Muscle layer of duodenum (tissue), 2 donors: ENCODE results near the gene EHD3.

Source experiments
- H3K27ac ChIP-seq: one replicate; pipeline ENCODE4 v1.7.0; 2013; ENCODE audit warnings: mild to moderate bottlenecking, low read length
- H3K27me3 ChIP-seq: one replicate; pipeline ENCODE4 v1.7.0; 2013; ENCODE audit warnings: low read depth, mild to moderate bottlenecking, control low read depth, low read length
- H3K36me3 ChIP-seq, 2 donors: one replicate each; pipeline ENCODE4 v1.7.0; 2013; ENCODE audit warnings: low read length in 2 of 2, control low read depth in 1 of 2, mild to moderate bottlenecking in 1 of 2; ENCODE audit not compliant: insufficient read depth in 2 of 2, control insufficient read depth in 1 of 2
- H3K4me1 ChIP-seq, 2 donors: one replicate each; pipeline ENCODE4 v1.7.0; 2013; ENCODE audit warnings: low read length in 2 of 2, mild to moderate bottlenecking in 2 of 2, control low read depth in 1 of 2, moderate library complexity in 1 of 2; ENCODE audit not compliant: insufficient read depth in 2 of 2, control insufficient read depth in 1 of 2
- H3K4me3 ChIP-seq, 2 donors: one replicate each; pipeline ENCODE4 v1.7.0; 2013; ENCODE audit warnings: low read length in 2 of 2, low read depth in 1 of 2, mild to moderate bottlenecking in 1 of 2
- H3K9me3 ChIP-seq, 2 donors: one replicate each; pipeline ENCODE4 v1.7.0; 2013; ENCODE audit warnings: low read length in 2 of 2, control low read depth in 1 of 2, mild to moderate bottlenecking in 1 of 2; ENCODE audit not compliant: control insufficient read depth in 1 of 2
- donor health status: healthy.

EHD3 gene

GRCh38 chr2:31227711-31228125 lies 6.2 kb upstream of the EHD3 start:
- no peaks in the 10 kb centered on the region for H3K4me1 ChIP-seq
- H3K27me3 ChIP-seq: no peaks in the 10 kb centered on the region
- H3K36me3 ChIP-seq: no peaks in the 10 kb centered on the region
- H3K27ac ChIP-seq: no peak overlapping the region
- no peak overlapping the region for H3K4me3 ChIP-seq
- H3K9me3 ChIP-seq: no peaks in the 10 kb centered on the region

GRCh38 chr2:31228717-31229116 lies 5.2 kb upstream of the EHD3 start:
- H3K27me3 ChIP-seq: no peaks in the 10 kb centered on the region
- no peaks in the 10 kb centered on the region for H3K36me3 ChIP-seq

GRCh38 chr2:31230751-31231150 lies 3.2 kb upstream of the EHD3 start:
- Histone ChIP-seq H3K9me3 (no peaks in the 10 kb centered on the region), H3K27ac (no peak overlapping the region)

More at GRCh38 chr2:31228717-31229116, 5.2 kb upstream of the EHD3 start:
- no peaks in the 10 kb centered on the region for H3K9me3 ChIP-seq
- no peak overlapping the region for H3K27ac ChIP-seq
- H3K4me3 ChIP-seq: no peak overlapping the region
- peaks cover 0 to 6% of the 10 kb centered on the region in 2 donors for H3K4me1 ChIP-seq

GRCh38 chr2:31231571-31232302 lies 2.2 kb upstream of the EHD3 start:
- no peaks in the 10 kb centered on the region for H3K36me3 ChIP-seq
- no peak overlapping the region for H3K27ac ChIP-seq
- H3K27me3 ChIP-seq: no peaks in the 10 kb centered on the region
- H3K4me3 ChIP-seq: no peak overlapping the region
- peaks cover 0 to 20% of the 10 kb centered on the region in 2 donors for H3K4me1 ChIP-seq
- no peaks in the 10 kb centered on the region for H3K9me3 ChIP-seq

More at GRCh38 chr2:31230751-31231150, 3.2 kb upstream of the EHD3 start:
- Histone ChIP-seq H3K4me3 (no peak overlapping the region), H3K36me3 (no peaks in the 10 kb centered on the region), H3K4me1 (peaks cover 0 to 20% of the 10 kb centered on the region in 2 donors), H3K27me3 (no peaks in the 10 kb centered on the region)

- Histone ChIP-seq H3K36me3 (no peaks in the 10 kb centered on the region), H3K27me3 (no peaks in the 10 kb centered on the region), H3K9me3 (no peaks in the 10 kb centered on the region), H3K27ac (no peak overlapping the region), H3K4me1 (peaks cover 0 to 20% of the 10 kb centered on the region in 2 donors), H3K4me3 (no peak overlapping the region)
Measured at GRCh38 chr2:31232586-31232985, 1.4 kb upstream of the EHD3 start.

GRCh38 chr2:31233231-31233630 lies 721 bp upstream of the EHD3 start:
- Histone ChIP-seq H3K36me3 (no peaks in the 10 kb centered on the region), H3K4me1 (peaks cover 0 to 20% of the 10 kb centered on the region in 2 donors), H3K4me3 (peak overlapping the region in 1 of 2 donors; percentile 65), H3K27me3 (no peaks in the 10 kb centered on the region), H3K9me3 (no peaks in the 10 kb centered on the region), H3K27ac (no peak overlapping the region)

- H3K27me3 ChIP-seq: no peaks in the 10 kb centered on the region
- no peaks in the 10 kb centered on the region for H3K36me3 ChIP-seq
- H3K4me1 ChIP-seq: peaks cover 0 to 26% of the 10 kb centered on the region in 2 donors
- no peak overlapping the region for H3K27ac ChIP-seq
- H3K4me3 ChIP-seq: peak overlapping the region; percentile 65 to 88
- no peaks in the 10 kb centered on the region for H3K9me3 ChIP-seq
Measured at GRCh38 chr2:31234683-31235503, 941 bp downstream of the EHD3 start.

- no peaks in the 10 kb centered on the region for H3K9me3 ChIP-seq
- H3K27ac ChIP-seq: no peak overlapping the region
- no peaks in the 10 kb centered on the region for H3K36me3 ChIP-seq
- no peaks in the 10 kb centered on the region for H3K27me3 ChIP-seq
- H3K4me3 ChIP-seq: no peak overlapping the region
- H3K4me1 ChIP-seq: peaks cover 0 to 32% of the 10 kb centered on the region in 2 donors
Measured at GRCh38 chr2:31235504-31235902, 1.6 kb downstream of the EHD3 start.

- no peaks in the 10 kb centered on the region for H3K27me3 ChIP-seq
- H3K4me1 ChIP-seq: peaks cover 0 to 33% of the 10 kb centered on the region in 2 donors
- H3K36me3 ChIP-seq: no peaks in the 10 kb centered on the region
- no peak overlapping the region for H3K27ac ChIP-seq
- no peaks in the 10 kb centered on the region for H3K9me3 ChIP-seq
- H3K4me3 ChIP-seq: no peak overlapping the region
Measured at GRCh38 chr2:31236433-31237205, 2.7 kb downstream of the EHD3 start.

GRCh38 chr2:31237348-31238017 lies 3.5 kb downstream of the EHD3 start:
- no peaks in the 10 kb centered on the region for H3K9me3 ChIP-seq
- no peak overlapping the region for H3K4me3 ChIP-seq
- H3K27ac ChIP-seq: no peak overlapping the region
- no peaks in the 10 kb centered on the region for H3K27me3 ChIP-seq
- H3K4me1 ChIP-seq: peaks cover 0 to 33% of the 10 kb centered on the region in 2 donors
- H3K36me3 ChIP-seq: no peaks in the 10 kb centered on the region
